Astrocyte (in vitro differentiated cells and primary cell): Measurements from ENCODE around the gene TLL1.

Experiments used
- EZH2 ChIP-seq: IDR thresholded peaks from 2 replicates; pipeline ENCODE4 v1.6.1; 2012; ENCODE audit warnings: mild to moderate bottlenecking, low read length, inconsistent platforms; ENCODE audit not compliant: insufficient read depth
- TF ChIP-seq, protein P1 (sequence below): IDR thresholded peaks from 2 replicates; pipeline ENCODE4 v1.5.1; 2011; ENCODE audit warnings: low read depth, mild to moderate bottlenecking, inconsistent platforms, low read length, moderate library complexity; ENCODE audit not compliant: insufficient read depth

DNA sequence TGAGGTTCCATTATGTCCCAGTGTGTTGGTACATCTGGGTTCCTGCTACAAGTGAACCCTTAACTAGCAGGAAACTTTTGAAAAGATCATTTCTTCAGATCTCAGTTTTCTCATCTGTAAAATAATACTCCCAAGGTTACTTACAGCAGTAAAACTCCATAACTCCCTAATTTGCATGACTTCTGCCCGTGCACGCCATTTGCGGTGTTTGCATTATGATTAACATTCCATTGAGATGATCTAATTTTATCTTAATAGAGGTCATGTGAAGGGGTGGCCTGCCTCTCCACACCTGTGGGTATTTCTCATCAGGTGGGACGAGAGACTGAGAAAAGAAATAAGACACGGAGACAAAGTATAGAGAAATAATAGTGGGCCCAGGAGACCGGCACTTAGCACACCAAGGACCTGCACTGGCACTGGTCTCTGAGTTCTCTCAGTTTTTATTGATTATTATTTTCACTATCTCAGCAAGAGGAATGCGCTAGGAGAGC lies 219.8 kb downstream of the TLL1 start:
- TF ChIP-seq, protein P1, sequence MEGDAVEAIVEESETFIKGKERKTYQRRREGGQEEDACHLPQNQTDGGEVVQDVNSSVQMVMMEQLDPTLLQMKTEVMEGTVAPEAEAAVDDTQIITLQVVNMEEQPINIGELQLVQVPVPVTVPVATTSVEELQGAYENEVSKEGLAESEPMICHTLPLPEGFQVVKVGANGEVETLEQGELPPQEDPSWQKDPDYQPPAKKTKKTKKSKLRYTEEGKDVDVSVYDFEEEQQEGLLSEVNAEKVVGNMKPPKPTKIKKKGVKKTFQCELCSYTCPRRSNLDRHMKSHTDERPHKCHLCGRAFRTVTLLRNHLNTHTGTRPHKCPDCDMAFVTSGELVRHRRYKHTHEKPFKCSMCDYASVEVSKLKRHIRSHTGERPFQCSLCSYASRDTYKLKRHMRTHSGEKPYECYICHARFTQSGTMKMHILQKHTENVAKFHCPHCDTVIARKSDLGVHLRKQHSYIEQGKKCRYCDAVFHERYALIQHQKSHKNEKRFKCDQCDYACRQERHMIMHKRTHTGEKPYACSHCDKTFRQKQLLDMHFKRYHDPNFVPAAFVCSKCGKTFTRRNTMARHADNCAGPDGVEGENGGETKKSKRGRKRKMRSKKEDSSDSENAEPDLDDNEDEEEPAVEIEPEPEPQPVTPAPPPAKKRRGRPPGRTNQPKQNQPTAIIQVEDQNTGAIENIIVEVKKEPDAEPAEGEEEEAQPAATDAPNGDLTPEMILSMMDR = no peak
- no peak for TF ChIP-seq EZH2
